Glomerular visceral epithelial cell (primary cell): ENCODE data around the gene NTN5.
"Not testable (repeated sequence)": the region's sequence is repeated elsewhere in the genome, so short reads cannot be mapped to it uniquely, and the experiment has no call there.

Experiments used
- DNase-seq: peaks from one replicate; pipeline ENCODE4 v3.0.0-alpha.2; 2016; ENCODE audit errors: extremely low spot score

The NTN5 gene

GRCh38 chr19:48669903-48670668, 2.7 kb downstream of the NTN5 start:
- no peak for DNase-seq

GRCh38 chr19:48668761-48669160, 4.1 kb downstream of the NTN5 start:
- DNase-seq, result no peak

GRCh38 chr19:48668332-48668731, 4.5 kb downstream of the NTN5 start:
- no peak for DNase-seq

GRCh38 chr19:48665786-48666185, 7.0 kb downstream of the NTN5 start:
- no peak for DNase-seq

GRCh38 chr19:48664476-48664875, 8.3 kb downstream of the NTN5 start:
- DNase-seq, result no peak

GRCh38 chr19:48663667-48664066, 9.2 kb downstream of the NTN5 start:
- DNase-seq, result no peak

GRCh38 chr19:48661711-48662090, 11.1 kb downstream of the NTN5 start:
- DNase-seq, result no peak

- peak; percentile 91 for DNase-seq
Observed at GRCh38 chr19:48660852-48661710, 11.7 kb downstream of the NTN5 start.

GRCh38 chr19:48659768-48660167, 13.0 kb downstream of the NTN5 start:
- no peak for DNase-seq

GRCh38 chr19:48658483-48658882, 14.3 kb downstream of the NTN5 start:
- DNase-seq, result no peak

- not testable (repeated sequence) for DNase-seq
Observed at GRCh38 chr19:48657828-48658227, 15.0 kb downstream of the NTN5 start.

GRCh38 chr19:48656840-48657474, 15.9 kb downstream of the NTN5 start:
- peak; percentile 62 for DNase-seq

GRCh38 chr19:48654299-48655059, 18.3 kb downstream of the NTN5 start:
- no peak for DNase-seq

GRCh38 chr19:48651683-48652048, 21.2 kb downstream of the NTN5 start:
- no peak for DNase-seq

GRCh38 chr19:48650974-48651682, 21.7 kb downstream of the NTN5 start:
- DNase-seq, result no peak

GRCh38 chr19:48648134-48648533, 24.7 kb downstream of the NTN5 start:
- no peak for DNase-seq

- no peak for DNase-seq
Observed at GRCh38 chr19:48646722-48647216, 26.0 kb downstream of the NTN5 start.

GRCh38 chr19:48646001-48646721, 26.7 kb downstream of the NTN5 start, which contains the start of gene CA11:
CA11 (minus strand) TSS chr19:48646187; CDS start chr19:48645632, 555 bp downstream.
- peak; percentile 88 for DNase-seq

- DNase-seq, result no peak
Observed at GRCh38 chr19:48645620-48646000, 27.2 kb downstream of the NTN5 start.
